OCI-LY1 (cell line): ENCODE measurements around the gene DPP6.

ENCODE experiments used
- H2AFZ ChIP-seq: fragments of 200-600 bp; sonication (generic), shearing (Covaris generic); 2 replicates; pipeline ENCODE4 v1.6.0; 2014; ENCODE audit warnings: antibody characterized with exemption, mild to moderate bottlenecking, low read length
- H3F3A ChIP-seq: fragments of 200-600 bp; sonication (generic), shearing (Covaris generic); 2 replicates; pipeline ENCODE4 v1.6.0; 2014; ENCODE audit warnings: mild to moderate bottlenecking, antibody characterized with exemption, low read length, moderate library complexity; ENCODE audit not compliant: insufficient read depth
- H3K27ac ChIP-seq: fragments of 200-600 bp; sonication (generic); 2 replicates; pipeline ENCODE4 v1.5.1; 2014; ENCODE audit warnings: low read length, mixed run types, mild to moderate bottlenecking, low read depth; ENCODE audit not compliant: poor library complexity, severe bottlenecking
- H3K27me3 ChIP-seq: fragments of 200-600 bp; sonication (generic); 2 replicates; pipeline ENCODE4 v1.6.0; 2014; ENCODE audit warnings: antibody characterized with exemption, mild to moderate bottlenecking, low read length, moderate library complexity; ENCODE audit not compliant: insufficient read depth
- H3K36me3 ChIP-seq: fragments of 200-600 bp; sonication (generic); 2 replicates; pipeline ENCODE4 v1.6.1; 2014; ENCODE audit warnings: mild to moderate bottlenecking, antibody characterized with exemption, low read length, moderate library complexity, mixed read lengths; ENCODE audit not compliant: insufficient read depth
- H3K4me1 ChIP-seq: fragments of 200-600 bp; sonication (generic); 2 replicates; pipeline ENCODE4 v1.5.1; 2014; ENCODE audit warnings: mild to moderate bottlenecking, low read length, moderate library complexity; ENCODE audit not compliant: insufficient read depth, severe bottlenecking
- H3K4me2 ChIP-seq: fragments of 200-600 bp; sonication (generic), shearing (Covaris generic); 2 replicates; pipeline ENCODE4 v1.6.1; 2014; ENCODE audit warnings: low read length
- H3K4me3 ChIP-seq: fragments of 200-600 bp; sonication (generic); 2 replicates; pipeline ENCODE4 v1.5.1; 2014; ENCODE audit warnings: low read length, low read depth, mild to moderate bottlenecking, mixed read lengths; ENCODE audit not compliant: poor library complexity, severe bottlenecking
- H3K79me2 ChIP-seq: fragments of 200-600 bp; shearing (Covaris generic); 2 replicates; pipeline ENCODE4 v1.6.1; 2016; ENCODE audit warnings: mixed run types, low read length, mixed read lengths; ENCODE audit not compliant: insufficient read depth
- H3K9ac ChIP-seq: fragments of 200-600 bp; sonication (generic), shearing (Covaris generic); 2 replicates; pipeline ENCODE4 v1.6.1; 2014; ENCODE audit warnings: mild to moderate bottlenecking, low read length, mixed read lengths
- H3K9me2 ChIP-seq: fragments of 200-600 bp; sonication (generic), shearing (Covaris generic); 2 replicates; pipeline ENCODE4 v1.6.1; 2014; ENCODE audit warnings: low read depth, mild to moderate bottlenecking, low read length, mixed read lengths
- H3K9me3 ChIP-seq: fragments of 200-600 bp; shearing (Covaris generic); 2 replicates; pipeline ENCODE4 v1.6.1; 2014; ENCODE audit warnings: low read length, mixed read lengths
- H4K20me1 ChIP-seq: fragments of 200-600 bp; sonication (generic), shearing (Covaris generic); 2 replicates; pipeline ENCODE4 v1.6.0; 2016; ENCODE audit warnings: mild to moderate bottlenecking, low read length; ENCODE audit not compliant: insufficient read depth
- EZH2 ChIP-seq: fragments of 200-600 bp; sonication (generic), shearing (Covaris generic); IDR thresholded peaks from 2 replicates; pipeline ENCODE4 v1.8.0; 2017; ENCODE audit warnings: borderline replicate concordance, mixed run types, mild to moderate bottlenecking, antibody characterized with exemption, low read length, moderate library complexity, mixed read lengths
- TF ChIP-seq, protein P1 (sequence below): fragments of 200-600 bp; sonication (generic), shearing (Covaris generic); IDR thresholded peaks from 2 replicates; pipeline ENCODE4 v1.5.1; 2017; ENCODE audit warnings: mild to moderate bottlenecking, antibody characterized with exemption, low read length, moderate library complexity, mixed read lengths

DPP6 gene

DNA sequence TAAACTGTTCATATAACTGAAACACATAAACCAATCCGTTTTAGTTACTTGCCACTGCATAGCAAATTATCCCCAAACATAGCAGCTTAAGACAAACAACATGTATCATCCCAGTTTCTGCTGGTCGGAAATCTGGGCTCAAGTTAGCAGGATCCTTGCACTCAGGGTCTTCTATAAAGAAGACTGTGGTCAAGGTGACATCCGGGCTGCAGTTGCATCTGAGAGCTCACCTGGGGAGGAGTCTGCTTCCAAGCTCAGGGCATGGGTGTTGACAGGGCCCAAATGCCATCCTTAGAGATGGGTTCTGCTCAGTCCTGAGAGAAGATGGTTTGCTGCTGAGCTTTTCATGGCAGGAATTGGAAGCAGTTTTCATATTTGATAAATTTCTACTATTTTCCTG lies 519.6 kb downstream of the DPP6 start:
- H3K27me3 ChIP-seq: no peaks in the 10 kb centered on the region
- no peak overlapping the region for H2AFZ ChIP-seq

DNA sequence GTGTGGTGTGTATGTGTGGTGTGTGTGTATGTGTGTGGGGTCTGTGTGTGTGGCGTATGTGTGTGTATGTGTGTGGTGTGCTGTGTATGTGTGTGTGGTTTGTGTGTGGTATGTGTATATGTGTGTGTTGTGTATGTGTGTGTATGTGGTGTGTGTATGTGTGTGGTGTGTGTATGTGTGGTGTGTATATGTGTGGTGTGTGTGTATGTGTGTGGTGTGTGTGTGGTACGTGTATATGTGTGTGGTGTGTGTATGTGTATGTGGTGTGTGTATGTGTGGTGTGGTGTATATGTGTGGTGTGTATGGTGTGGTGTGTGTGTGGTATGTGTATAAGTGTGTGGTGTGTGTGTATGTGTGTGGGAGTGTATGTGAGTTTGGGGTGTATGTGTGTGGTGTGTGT lies 522.0 kb downstream of the DPP6 start:
- no peaks in the 10 kb centered on the region for H3K9me3 ChIP-seq

More for the DNA sequence above, 519.6 kb downstream of the DPP6 start:
- Histone ChIP-seq H3K9me3 (no peaks in the 10 kb centered on the region), H3K4me1 (no peaks in the 10 kb centered on the region), H3K27ac (no peak overlapping the region), H3K79me2 (no peaks in the 10 kb centered on the region), H3F3A (no peaks in the 10 kb centered on the region), H3K9me2 (no peaks in the 10 kb centered on the region), H4K20me1 (no peaks in the 10 kb centered on the region), H3K4me3 (no peak overlapping the region), H3K4me2 (no peak overlapping the region), H3K36me3 (no peaks in the 10 kb centered on the region), H3K9ac (no peak overlapping the region)
- TF ChIP-seq EZH2: no peak
- TF ChIP-seq, protein P1, sequence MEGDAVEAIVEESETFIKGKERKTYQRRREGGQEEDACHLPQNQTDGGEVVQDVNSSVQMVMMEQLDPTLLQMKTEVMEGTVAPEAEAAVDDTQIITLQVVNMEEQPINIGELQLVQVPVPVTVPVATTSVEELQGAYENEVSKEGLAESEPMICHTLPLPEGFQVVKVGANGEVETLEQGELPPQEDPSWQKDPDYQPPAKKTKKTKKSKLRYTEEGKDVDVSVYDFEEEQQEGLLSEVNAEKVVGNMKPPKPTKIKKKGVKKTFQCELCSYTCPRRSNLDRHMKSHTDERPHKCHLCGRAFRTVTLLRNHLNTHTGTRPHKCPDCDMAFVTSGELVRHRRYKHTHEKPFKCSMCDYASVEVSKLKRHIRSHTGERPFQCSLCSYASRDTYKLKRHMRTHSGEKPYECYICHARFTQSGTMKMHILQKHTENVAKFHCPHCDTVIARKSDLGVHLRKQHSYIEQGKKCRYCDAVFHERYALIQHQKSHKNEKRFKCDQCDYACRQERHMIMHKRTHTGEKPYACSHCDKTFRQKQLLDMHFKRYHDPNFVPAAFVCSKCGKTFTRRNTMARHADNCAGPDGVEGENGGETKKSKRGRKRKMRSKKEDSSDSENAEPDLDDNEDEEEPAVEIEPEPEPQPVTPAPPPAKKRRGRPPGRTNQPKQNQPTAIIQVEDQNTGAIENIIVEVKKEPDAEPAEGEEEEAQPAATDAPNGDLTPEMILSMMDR: no peak

DNA sequence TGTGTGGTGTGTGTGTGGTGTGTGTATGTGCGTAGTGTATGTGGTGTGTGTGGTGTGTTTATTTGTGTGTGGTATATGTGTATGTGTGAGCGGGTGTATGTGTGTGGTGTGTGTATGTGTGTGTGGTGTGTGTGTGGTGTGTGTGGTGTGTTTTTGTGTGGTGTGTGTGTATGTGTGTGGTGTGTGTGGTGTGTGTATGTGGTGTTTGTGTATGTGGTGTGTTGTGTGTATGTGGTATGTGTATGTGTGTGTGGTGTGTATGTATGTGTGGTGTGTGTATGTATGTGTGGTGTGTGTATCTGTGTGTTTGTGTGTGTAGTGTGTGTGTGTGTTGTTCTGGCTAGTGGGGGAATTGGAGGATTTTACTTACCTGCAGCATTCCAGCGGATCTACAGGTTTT lies 523.3 kb downstream of the DPP6 start:
- Histone ChIP-seq H3K27me3 (no peaks in the 10 kb centered on the region), H3K4me1 (no peaks in the 10 kb centered on the region), H3K4me2 (no peak overlapping the region), H3K79me2 (no peaks in the 10 kb centered on the region), H3K27ac (no peak overlapping the region), H3K9me3 (no peaks in the 10 kb centered on the region), H3K9me2 (no peaks in the 10 kb centered on the region), H3K36me3 (no peaks in the 10 kb centered on the region), H2AFZ (no peak overlapping the region), H4K20me1 (no peaks in the 10 kb centered on the region), H3K4me3 (no peak overlapping the region), H3K9ac (no peak overlapping the region), H3F3A (no peaks in the 10 kb centered on the region)
- TF ChIP-seq, protein P1: no peak
- TF ChIP-seq EZH2: no peak

More for the DNA sequence above, 522.0 kb downstream of the DPP6 start:
- Histone ChIP-seq H3K4me3 (no peak overlapping the region), H3K79me2 (no peaks in the 10 kb centered on the region), H4K20me1 (no peaks in the 10 kb centered on the region), H3K9me2 (no peaks in the 10 kb centered on the region), H3K27ac (no peak overlapping the region), H3F3A (no peaks in the 10 kb centered on the region), H3K9ac (no peak overlapping the region), H3K36me3 (no peaks in the 10 kb centered on the region), H3K27me3 (no peaks in the 10 kb centered on the region), H3K4me1 (no peaks in the 10 kb centered on the region), H2AFZ (no peak overlapping the region), H3K4me2 (no peak overlapping the region)
- TF ChIP-seq EZH2: no peak
- TF ChIP-seq, protein P1: no peak
